ENCODE measurements around the gene SCAANT1. TPM values are rescaled to one million over a fixed set of nuclear protein-coding genes. Genes with fewer than 3 reads are reported as not detected.

The SCAANT1 gene
- not detected for polyA plus RNA-seq

DNA sequence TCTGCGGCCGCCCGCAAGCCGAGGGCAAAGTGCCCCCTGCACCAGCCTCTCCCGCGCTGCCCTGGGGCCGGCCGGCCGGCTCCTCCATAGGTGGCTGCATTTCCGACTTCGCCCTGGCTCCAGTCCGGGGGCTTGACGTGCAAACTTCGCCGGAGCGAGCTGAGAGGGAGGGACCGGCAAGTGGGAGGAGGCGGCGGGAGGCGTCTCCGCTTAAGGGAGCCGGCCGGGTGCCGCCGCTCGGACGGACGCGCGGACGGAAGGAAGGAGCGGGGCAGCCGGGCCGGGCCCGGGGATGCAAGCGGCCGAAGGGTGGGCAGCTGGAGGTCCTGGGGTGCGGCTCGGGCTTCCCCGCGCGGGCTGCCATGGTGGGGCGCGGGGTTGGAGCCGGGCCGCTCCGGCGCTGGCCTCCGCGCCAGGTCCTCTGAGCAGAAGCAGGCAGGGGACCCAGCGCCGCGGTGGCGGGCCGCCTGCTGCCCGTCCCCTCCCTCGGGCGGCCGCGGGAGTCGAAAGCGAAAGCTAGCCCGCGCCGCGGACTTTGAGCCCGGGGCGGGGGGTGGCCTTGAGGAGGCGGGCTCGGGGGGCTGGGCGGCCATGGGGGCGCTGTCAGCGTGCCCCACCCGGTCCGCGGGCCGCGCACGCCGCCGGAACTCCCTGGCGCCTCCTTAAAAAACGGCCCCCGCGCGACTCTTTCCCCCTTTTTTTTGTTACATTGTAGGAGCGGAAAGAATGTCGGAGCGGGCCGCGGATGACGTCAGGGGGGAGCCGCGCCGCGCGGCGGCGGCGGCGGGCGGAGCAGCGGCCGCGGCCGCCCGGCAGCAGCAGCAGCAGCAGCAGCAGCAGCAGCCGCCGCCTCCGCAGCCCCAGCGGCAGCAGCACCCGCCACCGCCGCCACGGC, at the start of gene SCAANT1:
TSS of gene SCAANT1 (minus strand) at position 511 of the 895 bp plus-strand sequence.
- Histone ChIP-seq H3K27me3 (ENCODE audit: control insufficient read depth in 1 of 2, insufficient read depth in 2 of 2, low read length in 2 of 2) (no peaks in the 10 kb centered on the region), H3K27ac (ENCODE audit: low read depth in 2 of 2, low read length in 1 of 2) (peak within 1 kb of the TSS; percentile 97 to 99), H3K9me3 (ENCODE audit: control insufficient read depth in 2 of 2, insufficient read depth in 1 of 2, low read depth in 1 of 2, low read length in 1 of 2) (no peaks in the 10 kb centered on the region), H3K4me3 (ENCODE audit: low read depth in 1 of 2, low read length in 2 of 2) (peak within 1 kb of the TSS; percentile 75 to 90), H3K4me1 (ENCODE audit: control insufficient read depth in 2 of 2, insufficient read depth in 2 of 2, low read length in 1 of 2) (no peaks in the 10 kb centered on the region), H3K36me3 (ENCODE audit: control insufficient read depth in 2 of 2, insufficient read depth in 2 of 2, low read length in 1 of 2) (no peaks in the 10 kb centered on the region)
- 0 to 1% methylated on average over 102 to 115 of the region's 115 CpGs for WGBS, 2 donors

DNA sequence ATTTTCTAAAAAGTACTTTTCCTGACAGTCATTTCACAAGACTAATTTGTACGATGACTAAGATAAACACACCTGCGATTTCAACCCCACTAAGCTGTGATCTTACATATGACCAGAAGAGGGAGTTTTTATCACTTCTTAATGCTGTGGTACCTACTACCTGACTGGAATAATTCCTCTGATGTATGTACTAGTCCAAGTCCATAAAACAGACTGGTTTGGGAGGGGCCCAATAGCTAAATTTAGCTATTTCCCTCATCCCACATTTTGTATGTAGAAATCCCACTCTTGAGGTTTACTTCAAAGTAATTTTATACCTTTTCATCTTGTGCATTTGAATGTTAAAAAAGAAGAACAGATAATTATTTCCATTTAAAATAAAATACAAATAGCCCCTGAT, 49.7 kb upstream of the SCAANT1 start:
- Histone ChIP-seq H3K36me3 (ENCODE audit: control insufficient read depth in 2 of 2, insufficient read depth in 2 of 2, low read length in 1 of 2) (no peaks in the 10 kb centered on the region), H3K27ac (ENCODE audit: low read depth in 2 of 2, low read length in 1 of 2) (no peak overlapping the region), H3K4me1 (ENCODE audit: control insufficient read depth in 2 of 2, insufficient read depth in 2 of 2, low read length in 1 of 2) (no peaks in the 10 kb centered on the region), H3K9me3 (ENCODE audit: control insufficient read depth in 2 of 2, insufficient read depth in 1 of 2, low read depth in 1 of 2, low read length in 1 of 2) (no peaks in the 10 kb centered on the region), H3K27me3 (ENCODE audit: control insufficient read depth in 1 of 2, insufficient read depth in 2 of 2, low read length in 2 of 2) (no peaks in the 10 kb centered on the region), H3K4me3 (ENCODE audit: low read depth in 1 of 2, low read length in 2 of 2) (no peak overlapping the region)
- WGBS, 2 donors: 13 to 16% methylated on average over 2 of the region's 2 CpGs

- Histone ChIP-seq H3K4me3 (ENCODE audit: low read depth in 1 of 2, low read length in 2 of 2) (peak overlapping the region; percentile 28 to 44), H3K36me3 (ENCODE audit: control insufficient read depth in 2 of 2, insufficient read depth in 2 of 2, low read length in 1 of 2) (no peaks in the 10 kb centered on the region), H3K9me3 (ENCODE audit: control insufficient read depth in 2 of 2, insufficient read depth in 1 of 2, low read depth in 1 of 2, low read length in 1 of 2) (no peaks in the 10 kb centered on the region), H3K27me3 (ENCODE audit: control insufficient read depth in 1 of 2, insufficient read depth in 2 of 2, low read length in 2 of 2) (no peaks in the 10 kb centered on the region), H3K27ac (ENCODE audit: low read depth in 2 of 2, low read length in 1 of 2) (peak overlapping the region; percentile 18 to 76), H3K4me1 (ENCODE audit: control insufficient read depth in 2 of 2, insufficient read depth in 2 of 2, low read length in 1 of 2) (no peaks in the 10 kb centered on the region)
- 18 to 27% methylated on average over 6 of the region's 6 CpGs for WGBS, 2 donors
Observed at GRCh38 chr3:63960048-63960711, 48.0 kb upstream of the SCAANT1 start.

DNA sequence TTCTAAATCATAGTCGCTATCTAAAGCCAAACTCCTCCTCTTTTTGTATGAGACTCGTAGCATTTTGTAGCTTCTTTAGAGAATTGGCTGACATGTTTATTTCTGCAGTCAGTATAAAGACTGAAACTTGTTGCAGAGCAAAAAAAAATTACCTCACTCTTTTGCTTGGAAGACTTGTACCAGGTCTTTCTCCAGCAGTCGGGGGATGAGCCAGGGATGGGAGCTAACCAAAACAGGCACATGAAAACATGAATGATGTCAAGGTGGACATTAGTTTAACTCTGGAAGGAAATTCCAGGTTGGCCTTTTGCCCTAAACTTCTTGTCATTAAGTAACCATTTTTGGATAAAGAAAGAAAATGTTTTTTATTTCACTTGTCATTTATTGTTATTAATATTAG, 47.0 kb upstream of the SCAANT1 start:
- Histone ChIP-seq H3K27ac (ENCODE audit: low read depth in 2 of 2, low read length in 1 of 2) (no peak overlapping the region), H3K27me3 (ENCODE audit: control insufficient read depth in 1 of 2, insufficient read depth in 2 of 2, low read length in 2 of 2) (no peaks in the 10 kb centered on the region), H3K36me3 (ENCODE audit: control insufficient read depth in 2 of 2, insufficient read depth in 2 of 2, low read length in 1 of 2) (no peaks in the 10 kb centered on the region), H3K9me3 (ENCODE audit: control insufficient read depth in 2 of 2, insufficient read depth in 1 of 2, low read depth in 1 of 2, low read length in 1 of 2) (no peaks in the 10 kb centered on the region), H3K4me3 (ENCODE audit: low read depth in 1 of 2, low read length in 2 of 2) (no peak overlapping the region), H3K4me1 (ENCODE audit: control insufficient read depth in 2 of 2, insufficient read depth in 2 of 2, low read length in 1 of 2) (peaks cover 0 to 1% of the 10 kb centered on the region in 2 donors)
- WGBS, 2 donors: 49 to 70% methylated on average over 3 of the region's 3 CpGs

DNA sequence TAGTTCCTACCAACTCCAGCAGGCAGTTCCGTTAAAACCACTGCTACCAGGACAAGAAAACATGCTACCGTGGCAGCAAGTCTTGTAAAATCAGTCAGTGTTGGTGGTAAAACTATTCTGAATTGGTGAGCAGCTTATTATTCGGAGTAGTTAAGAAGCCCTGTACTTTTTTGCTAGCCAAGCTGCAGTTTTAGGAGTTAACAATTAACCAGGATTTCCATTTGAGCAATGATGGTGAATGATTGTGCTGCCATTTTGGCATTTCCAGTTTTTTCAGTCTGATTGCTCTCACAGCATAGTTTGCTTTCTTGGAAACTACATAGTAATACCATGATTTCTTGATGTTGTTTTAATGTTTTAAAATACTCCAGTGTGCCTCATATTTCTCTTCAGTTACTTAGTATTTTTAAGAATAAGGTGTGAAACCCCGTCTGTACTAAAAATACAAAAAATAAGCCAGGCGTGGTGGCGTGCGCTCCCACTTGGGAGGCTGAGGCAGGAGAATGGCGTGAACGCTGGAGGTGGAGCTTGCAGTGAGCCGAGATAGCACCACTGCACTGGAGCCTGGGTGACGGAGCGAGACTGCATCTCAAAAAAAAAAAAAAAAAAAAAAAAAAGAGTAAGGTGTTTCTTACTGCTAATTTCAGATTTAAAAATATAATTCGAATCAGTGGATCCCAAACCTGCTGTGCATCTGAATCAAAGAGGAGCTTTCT, 43.8 kb upstream of the SCAANT1 start:
- peaks cover 0 to 3% of the 10 kb centered on the region in 2 donors for H3K4me1 ChIP-seq (ENCODE audit: control insufficient read depth in 2 of 2, insufficient read depth in 2 of 2, low read length in 1 of 2)
- no peaks in the 10 kb centered on the region for H3K9me3 ChIP-seq (ENCODE audit: control insufficient read depth in 2 of 2, insufficient read depth in 1 of 2, low read depth in 1 of 2, low read length in 1 of 2)
- 87 to 95% methylated on average over 13 of the region's 13 CpGs for WGBS, 2 donors
- H3K36me3 ChIP-seq (ENCODE audit: control insufficient read depth in 2 of 2, insufficient read depth in 2 of 2, low read length in 1 of 2): no peaks in the 10 kb centered on the region
- no peaks in the 10 kb centered on the region for H3K27me3 ChIP-seq (ENCODE audit: control insufficient read depth in 1 of 2, insufficient read depth in 2 of 2, low read length in 2 of 2)
- no peak overlapping the region for H3K4me3 ChIP-seq (ENCODE audit: low read depth in 1 of 2, low read length in 2 of 2)
- H3K27ac ChIP-seq (ENCODE audit: low read depth in 2 of 2, low read length in 1 of 2): no peak overlapping the region

- Histone ChIP-seq H3K4me3 (ENCODE audit: low read depth in 1 of 2, low read length in 2 of 2) (no peak overlapping the region), H3K36me3 (ENCODE audit: control insufficient read depth in 2 of 2, insufficient read depth in 2 of 2, low read length in 1 of 2) (no peaks in the 10 kb centered on the region), H3K4me1 (ENCODE audit: control insufficient read depth in 2 of 2, insufficient read depth in 2 of 2, low read length in 1 of 2) (peaks cover 0 to 3% of the 10 kb centered on the region in 2 donors), H3K9me3 (ENCODE audit: control insufficient read depth in 2 of 2, insufficient read depth in 1 of 2, low read depth in 1 of 2, low read length in 1 of 2) (no peaks in the 10 kb centered on the region), H3K27me3 (ENCODE audit: control insufficient read depth in 1 of 2, insufficient read depth in 2 of 2, low read length in 2 of 2) (no peaks in the 10 kb centered on the region), H3K27ac (ENCODE audit: low read depth in 2 of 2, low read length in 1 of 2) (no peak overlapping the region)
- 79 to 93% methylated on average over 3 of the region's 3 CpGs for WGBS, 2 donors
Observed at GRCh38 chr3:63955036-63955650, 43.0 kb upstream of the SCAANT1 start.

DNA sequence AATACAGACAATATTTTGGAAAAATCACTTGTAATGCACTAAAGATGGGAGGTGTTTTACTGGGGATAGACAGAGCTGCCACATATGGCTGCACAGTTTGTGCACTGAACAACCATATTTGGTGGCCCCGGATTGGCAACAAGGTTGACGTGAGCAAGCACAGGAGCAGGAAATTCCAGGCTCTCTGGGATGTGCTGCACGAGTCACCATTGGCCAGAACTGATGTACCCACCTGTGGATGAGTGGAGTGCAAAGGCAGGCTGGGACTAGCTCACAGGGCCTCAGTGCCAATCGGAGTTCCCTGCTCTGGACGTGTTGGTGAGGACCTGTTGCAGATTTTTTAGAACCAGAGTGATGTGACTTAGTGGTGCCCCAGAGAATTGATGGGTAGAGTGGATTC, 42.0 kb upstream of the SCAANT1 start:
- H3K27me3 ChIP-seq (ENCODE audit: control insufficient read depth in 1 of 2, insufficient read depth in 2 of 2, low read length in 2 of 2): no peaks in the 10 kb centered on the region
- H3K4me1 ChIP-seq (ENCODE audit: control insufficient read depth in 2 of 2, insufficient read depth in 2 of 2, low read length in 1 of 2): peaks cover 0 to 3% of the 10 kb centered on the region in 2 donors
- no peak overlapping the region for H3K27ac ChIP-seq (ENCODE audit: low read depth in 2 of 2, low read length in 1 of 2)
- no peaks in the 10 kb centered on the region for H3K36me3 ChIP-seq (ENCODE audit: control insufficient read depth in 2 of 2, insufficient read depth in 2 of 2, low read length in 1 of 2)
- no peaks in the 10 kb centered on the region for H3K9me3 ChIP-seq (ENCODE audit: control insufficient read depth in 2 of 2, insufficient read depth in 1 of 2, low read depth in 1 of 2, low read length in 1 of 2)
- no peak overlapping the region for H3K4me3 ChIP-seq (ENCODE audit: low read depth in 1 of 2, low read length in 2 of 2)
- 49 to 72% methylated on average over 5 of the region's 5 CpGs for WGBS, 2 donors

DNA sequence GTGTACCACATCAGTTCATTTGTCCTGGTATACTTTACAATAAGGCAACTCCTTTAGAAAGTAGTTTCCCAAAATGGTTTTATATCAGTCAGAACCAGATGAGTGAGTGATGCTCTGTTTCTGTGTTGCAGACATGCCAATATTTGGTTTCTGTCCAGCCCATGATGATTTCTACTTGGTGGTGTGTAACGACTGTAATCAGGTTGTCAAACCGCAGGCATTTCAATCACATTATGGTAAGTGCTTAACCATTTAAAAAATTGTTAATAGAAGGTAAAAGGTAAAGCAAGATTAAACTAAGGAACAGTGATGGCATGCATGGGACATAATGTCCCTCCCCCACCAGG, 40.0 kb upstream of the SCAANT1 start:
- peaks cover 0 to 3% of the 10 kb centered on the region in 2 donors for H3K4me1 ChIP-seq (ENCODE audit: control insufficient read depth in 2 of 2, insufficient read depth in 2 of 2, low read length in 1 of 2)
- H3K36me3 ChIP-seq (ENCODE audit: control insufficient read depth in 2 of 2, insufficient read depth in 2 of 2, low read length in 1 of 2): peaks cover 0 to 4% of the 10 kb centered on the region in 2 donors
- H3K27ac ChIP-seq (ENCODE audit: low read depth in 2 of 2, low read length in 1 of 2): no peak overlapping the region

More for the DNA sequence above, 40.0 kb upstream of the SCAANT1 start:
- 79 to 84% methylated on average over 2 of the region's 2 CpGs for WGBS, 2 donors
- no peaks in the 10 kb centered on the region for H3K27me3 ChIP-seq (ENCODE audit: control insufficient read depth in 1 of 2, insufficient read depth in 2 of 2, low read length in 2 of 2)
- no peak overlapping the region for H3K4me3 ChIP-seq (ENCODE audit: low read depth in 1 of 2, low read length in 2 of 2)
- H3K9me3 ChIP-seq (ENCODE audit: control insufficient read depth in 2 of 2, insufficient read depth in 1 of 2, low read depth in 1 of 2, low read length in 1 of 2): no peaks in the 10 kb centered on the region
